WI38 (cell line): ENCODE measurements around the gene ARHGEF17.

Source experiments
- H3K4me3 ChIP-seq: 2 replicates; pipeline ENCODE4 v1.5.1; 2011; ENCODE audit warnings: low read depth, mild to moderate bottlenecking, control low read depth, low read length
- TF ChIP-seq, protein P1 (sequence below): IDR thresholded peaks from 2 replicates; pipeline ENCODE4 v1.5.1; 2012; ENCODE audit warnings: low read depth, mild to moderate bottlenecking, control low read depth, low read length

Gene ARHGEF17

DNA sequence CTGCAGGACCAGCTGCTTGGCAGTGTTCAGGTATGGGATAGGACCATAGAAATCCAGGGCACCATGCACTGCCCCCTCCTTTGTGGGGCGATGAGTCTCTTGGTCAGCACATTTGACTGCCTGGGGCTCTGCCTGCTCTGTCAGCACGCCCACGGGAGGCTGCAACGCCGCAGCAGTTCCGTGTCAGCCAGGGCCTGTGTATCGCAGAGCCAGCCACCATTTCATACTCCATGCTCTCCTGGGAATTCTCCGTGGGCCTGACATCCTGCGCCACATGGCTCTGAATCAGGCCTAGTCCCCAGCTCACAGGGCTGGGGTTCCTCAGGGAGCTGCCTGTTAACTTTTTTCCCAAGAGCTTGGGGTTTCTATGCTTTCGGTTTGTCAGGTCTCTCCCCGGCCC lies 51.3 kb downstream of the ARHGEF17 start:
- TF ChIP-seq, protein P1, sequence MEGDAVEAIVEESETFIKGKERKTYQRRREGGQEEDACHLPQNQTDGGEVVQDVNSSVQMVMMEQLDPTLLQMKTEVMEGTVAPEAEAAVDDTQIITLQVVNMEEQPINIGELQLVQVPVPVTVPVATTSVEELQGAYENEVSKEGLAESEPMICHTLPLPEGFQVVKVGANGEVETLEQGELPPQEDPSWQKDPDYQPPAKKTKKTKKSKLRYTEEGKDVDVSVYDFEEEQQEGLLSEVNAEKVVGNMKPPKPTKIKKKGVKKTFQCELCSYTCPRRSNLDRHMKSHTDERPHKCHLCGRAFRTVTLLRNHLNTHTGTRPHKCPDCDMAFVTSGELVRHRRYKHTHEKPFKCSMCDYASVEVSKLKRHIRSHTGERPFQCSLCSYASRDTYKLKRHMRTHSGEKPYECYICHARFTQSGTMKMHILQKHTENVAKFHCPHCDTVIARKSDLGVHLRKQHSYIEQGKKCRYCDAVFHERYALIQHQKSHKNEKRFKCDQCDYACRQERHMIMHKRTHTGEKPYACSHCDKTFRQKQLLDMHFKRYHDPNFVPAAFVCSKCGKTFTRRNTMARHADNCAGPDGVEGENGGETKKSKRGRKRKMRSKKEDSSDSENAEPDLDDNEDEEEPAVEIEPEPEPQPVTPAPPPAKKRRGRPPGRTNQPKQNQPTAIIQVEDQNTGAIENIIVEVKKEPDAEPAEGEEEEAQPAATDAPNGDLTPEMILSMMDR: no peak
- no peak overlapping the region for H3K4me3 ChIP-seq

DNA sequence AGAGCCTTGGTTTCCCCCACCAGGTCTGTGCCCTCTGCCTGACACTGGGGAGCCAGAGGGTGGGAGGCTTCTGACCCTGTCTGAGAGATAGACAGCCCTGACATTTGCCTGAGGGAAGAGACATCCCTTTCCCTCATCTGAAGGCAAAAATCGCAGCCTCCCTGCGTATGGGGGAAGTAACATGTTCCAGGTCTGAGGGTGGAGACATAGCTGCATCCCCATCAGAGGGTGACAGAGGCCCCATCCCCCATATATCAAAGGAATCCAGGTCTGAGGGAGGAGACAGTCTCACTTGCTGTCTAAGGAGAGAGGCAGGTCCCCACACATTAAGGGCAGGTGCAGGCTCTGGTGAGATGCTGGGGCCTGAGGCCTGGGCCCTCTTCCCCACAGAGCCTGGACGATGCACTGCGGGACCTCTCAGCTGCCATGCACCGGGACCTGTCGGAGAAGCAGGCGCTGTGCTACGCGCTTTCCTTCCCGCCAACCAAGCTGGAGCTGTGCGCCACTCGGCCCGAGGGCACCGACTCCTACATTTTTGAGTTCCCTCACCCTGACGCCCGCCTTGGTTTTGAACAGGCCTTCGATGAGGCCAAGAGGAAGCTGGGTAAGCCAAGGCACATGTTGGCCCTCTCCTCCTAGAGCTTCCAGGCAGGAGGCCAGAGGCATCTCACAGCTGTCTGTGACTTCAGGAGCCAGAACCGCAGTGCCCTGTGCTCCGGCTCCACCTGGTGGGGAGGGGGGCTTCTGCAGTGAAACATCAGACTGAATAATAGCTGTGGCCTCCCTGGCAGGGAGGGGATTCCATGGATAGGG lies 52.1 kb downstream of the ARHGEF17 start:
- TF ChIP-seq, protein P1: peak; percentile 17; the same call in 1 of the 2 replicates

DNA sequence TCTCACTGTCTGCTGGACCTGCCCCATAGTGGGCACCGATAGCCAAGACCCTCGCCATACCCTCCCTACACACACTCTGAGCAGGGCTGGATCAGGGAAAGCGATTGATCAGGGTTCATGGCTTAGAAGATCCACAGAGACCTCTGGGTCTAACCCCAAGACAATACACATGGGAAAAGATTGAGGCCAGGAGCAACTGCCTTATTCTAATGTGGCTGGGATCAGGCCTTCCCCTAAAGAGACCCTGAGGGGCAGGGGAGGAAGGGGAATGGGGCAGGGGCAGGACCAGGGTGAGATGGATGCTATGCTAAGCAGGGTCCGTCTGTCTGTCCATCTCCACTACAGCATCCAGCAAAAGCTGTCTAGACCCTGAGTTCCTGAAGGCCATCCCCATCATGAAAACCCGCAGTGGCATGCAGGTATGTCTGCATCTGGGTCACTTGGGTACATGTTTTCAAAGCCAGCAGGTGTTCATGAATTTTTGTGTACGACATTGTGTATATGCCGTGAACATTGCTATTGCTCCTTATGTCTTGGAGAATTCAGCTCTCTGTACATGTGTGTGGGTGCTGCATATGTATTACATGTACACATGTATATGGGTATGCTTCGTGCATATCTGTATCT lies 52.8 kb downstream of the ARHGEF17 start:
- no peak overlapping the region for H3K4me3 ChIP-seq

More for the DNA sequence above, 52.1 kb downstream of the ARHGEF17 start:
- H3K4me3 ChIP-seq: no peak overlapping the region

DNA sequence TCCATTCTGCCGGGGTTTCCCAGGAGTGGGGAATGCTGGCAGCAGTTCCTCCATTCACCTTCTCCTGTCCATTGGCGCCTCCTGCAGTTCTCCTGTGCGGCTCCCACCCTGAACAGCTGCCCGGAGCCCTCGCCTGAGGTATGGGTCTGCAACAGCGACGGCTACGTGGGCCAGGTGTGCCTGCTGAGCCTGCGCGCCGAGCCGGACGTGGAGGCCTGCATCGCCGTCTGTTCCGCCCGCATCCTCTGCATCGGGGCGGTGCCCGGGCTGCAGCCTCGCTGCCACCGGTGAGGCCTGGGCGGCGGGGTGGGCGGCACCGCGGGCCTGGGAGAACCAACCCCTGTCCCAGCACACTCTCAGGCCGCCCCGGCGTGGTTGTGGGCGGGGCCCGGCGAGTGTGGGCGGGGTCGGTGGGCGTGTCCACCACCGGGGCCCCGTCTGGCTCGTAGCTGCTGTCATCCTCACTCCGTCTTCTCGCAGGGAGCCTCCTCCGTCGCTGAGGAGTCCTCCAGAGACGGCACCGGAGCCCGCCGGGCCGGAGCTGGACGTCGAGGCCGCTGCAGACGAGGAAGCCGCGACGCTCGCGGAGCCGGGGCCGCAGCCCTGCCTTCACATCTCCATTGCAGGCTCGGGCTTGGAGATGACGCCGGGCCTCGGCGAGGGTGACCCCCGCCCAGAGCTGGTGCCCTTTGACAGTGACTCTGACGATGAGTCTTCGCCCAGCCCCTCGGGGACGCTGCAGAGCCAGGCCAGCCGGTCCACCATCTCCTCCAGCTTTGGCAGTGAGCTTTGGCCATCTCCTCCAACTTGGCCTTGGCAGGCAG lies 54.1 kb downstream of the ARHGEF17 start:
- TF ChIP-seq, protein P1: no peak
- no peak overlapping the region for H3K4me3 ChIP-seq

More for the DNA sequence above, 52.8 kb downstream of the ARHGEF17 start:
- TF ChIP-seq, protein P1: no peak

DNA sequence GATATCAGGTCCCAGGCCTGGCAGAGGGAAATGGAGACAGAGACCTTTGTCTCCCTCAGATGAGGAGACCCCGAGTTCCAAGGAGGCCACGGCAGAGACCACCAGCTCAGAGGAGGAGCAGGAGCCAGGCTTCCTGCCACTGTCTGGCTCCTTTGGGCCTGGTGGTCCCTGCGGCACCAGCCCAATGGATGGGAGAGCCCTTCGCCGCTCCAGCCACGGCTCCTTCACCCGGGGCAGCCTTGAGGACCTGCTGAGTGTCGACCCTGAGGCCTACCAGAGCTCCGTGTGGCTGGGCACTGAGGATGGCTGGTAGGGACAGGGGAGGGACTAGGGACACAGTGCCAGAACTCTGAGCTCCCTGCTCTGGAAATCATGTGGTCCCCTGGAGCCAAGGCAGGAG lies 55.1 kb downstream of the ARHGEF17 start:
- no peak overlapping the region for H3K4me3 ChIP-seq

DNA sequence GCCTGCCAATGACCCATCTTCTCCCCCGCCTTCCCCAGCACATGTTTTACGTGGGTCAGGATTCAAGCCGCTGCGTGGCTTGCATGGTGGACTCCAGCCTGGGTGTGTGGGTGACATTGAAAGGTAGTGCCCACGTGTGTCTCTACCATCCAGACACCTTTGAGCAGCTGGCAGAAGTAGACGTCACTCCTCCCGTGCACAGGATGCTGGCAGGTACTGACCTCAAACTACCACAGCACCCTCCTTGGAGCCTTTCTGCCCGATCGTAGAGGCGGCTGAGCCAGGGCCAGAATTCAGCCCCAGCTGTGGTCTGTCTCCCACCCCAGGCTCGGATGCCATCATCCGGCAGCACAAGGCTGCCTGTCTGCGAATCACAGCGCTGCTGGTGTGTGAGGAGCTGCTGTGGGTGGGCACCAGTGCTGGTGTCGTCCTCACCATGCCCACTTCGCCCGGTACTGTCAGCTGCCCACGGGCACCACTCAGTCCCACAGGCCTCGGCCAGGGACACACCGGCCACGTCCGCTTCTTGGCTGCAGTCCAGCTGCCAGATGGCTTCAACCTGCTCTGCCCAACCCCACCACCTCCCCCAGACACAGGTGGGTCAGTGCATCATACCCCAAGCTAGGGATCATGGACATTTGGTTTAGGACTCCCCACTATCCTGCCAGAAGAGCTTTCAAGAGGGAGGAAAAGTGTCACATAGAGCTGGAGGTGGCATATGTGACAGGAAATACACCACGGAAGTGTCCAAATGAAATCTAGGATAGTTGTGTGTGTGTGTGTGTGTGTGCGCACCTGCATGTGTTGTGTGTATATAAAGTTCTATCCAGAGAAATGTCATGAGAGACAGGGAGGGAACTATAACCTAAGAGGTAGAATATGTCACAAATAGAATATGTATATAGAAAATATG lies 57.5 kb downstream of the ARHGEF17 start:
- no peak overlapping the region for H3K4me3 ChIP-seq
- TF ChIP-seq, protein P1: no peak

More for the DNA sequence above, 55.1 kb downstream of the ARHGEF17 start:
- TF ChIP-seq, protein P1: no peak
